Measurements from ENCODE around the gene OLFM3.

DNA sequence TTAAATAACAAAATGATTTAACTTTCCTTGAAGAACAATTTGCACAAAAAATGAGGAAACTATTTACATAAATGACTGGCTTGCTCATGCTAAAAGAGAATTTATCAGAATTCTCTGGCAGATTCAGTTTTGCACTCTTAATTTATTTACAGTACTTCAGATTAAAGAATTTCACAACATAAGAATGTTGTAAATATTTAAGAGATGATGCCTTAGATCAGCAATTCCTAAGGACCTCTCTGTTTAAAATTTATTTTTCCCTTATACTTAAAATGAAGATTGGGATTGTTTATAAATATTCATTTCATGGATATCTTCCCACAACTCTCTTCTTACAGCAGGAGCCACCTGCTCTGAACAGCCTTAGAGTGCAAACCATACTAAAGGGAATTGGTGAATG lies 120.8 kb downstream of the OLFM3 start:
- TF ChIP-seq, protein P1, sequence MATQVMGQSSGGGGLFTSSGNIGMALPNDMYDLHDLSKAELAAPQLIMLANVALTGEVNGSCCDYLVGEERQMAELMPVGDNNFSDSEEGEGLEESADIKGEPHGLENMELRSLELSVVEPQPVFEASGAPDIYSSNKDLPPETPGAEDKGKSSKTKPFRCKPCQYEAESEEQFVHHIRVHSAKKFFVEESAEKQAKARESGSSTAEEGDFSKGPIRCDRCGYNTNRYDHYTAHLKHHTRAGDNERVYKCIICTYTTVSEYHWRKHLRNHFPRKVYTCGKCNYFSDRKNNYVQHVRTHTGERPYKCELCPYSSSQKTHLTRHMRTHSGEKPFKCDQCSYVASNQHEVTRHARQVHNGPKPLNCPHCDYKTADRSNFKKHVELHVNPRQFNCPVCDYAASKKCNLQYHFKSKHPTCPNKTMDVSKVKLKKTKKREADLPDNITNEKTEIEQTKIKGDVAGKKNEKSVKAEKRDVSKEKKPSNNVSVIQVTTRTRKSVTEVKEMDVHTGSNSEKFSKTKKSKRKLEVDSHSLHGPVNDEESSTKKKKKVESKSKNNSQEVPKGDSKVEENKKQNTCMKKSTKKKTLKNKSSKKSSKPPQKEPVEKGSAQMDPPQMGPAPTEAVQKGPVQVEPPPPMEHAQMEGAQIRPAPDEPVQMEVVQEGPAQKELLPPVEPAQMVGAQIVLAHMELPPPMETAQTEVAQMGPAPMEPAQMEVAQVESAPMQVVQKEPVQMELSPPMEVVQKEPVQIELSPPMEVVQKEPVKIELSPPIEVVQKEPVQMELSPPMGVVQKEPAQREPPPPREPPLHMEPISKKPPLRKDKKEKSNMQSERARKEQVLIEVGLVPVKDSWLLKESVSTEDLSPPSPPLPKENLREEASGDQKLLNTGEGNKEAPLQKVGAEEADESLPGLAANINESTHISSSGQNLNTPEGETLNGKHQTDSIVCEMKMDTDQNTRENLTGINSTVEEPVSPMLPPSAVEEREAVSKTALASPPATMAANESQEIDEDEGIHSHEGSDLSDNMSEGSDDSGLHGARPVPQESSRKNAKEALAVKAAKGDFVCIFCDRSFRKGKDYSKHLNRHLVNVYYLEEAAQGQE (IDR thresholded peaks at IDR 0.05; ENCODE audit: unreplicated experiment) = no peak
- TF ChIP-seq, protein P2, sequence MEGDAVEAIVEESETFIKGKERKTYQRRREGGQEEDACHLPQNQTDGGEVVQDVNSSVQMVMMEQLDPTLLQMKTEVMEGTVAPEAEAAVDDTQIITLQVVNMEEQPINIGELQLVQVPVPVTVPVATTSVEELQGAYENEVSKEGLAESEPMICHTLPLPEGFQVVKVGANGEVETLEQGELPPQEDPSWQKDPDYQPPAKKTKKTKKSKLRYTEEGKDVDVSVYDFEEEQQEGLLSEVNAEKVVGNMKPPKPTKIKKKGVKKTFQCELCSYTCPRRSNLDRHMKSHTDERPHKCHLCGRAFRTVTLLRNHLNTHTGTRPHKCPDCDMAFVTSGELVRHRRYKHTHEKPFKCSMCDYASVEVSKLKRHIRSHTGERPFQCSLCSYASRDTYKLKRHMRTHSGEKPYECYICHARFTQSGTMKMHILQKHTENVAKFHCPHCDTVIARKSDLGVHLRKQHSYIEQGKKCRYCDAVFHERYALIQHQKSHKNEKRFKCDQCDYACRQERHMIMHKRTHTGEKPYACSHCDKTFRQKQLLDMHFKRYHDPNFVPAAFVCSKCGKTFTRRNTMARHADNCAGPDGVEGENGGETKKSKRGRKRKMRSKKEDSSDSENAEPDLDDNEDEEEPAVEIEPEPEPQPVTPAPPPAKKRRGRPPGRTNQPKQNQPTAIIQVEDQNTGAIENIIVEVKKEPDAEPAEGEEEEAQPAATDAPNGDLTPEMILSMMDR (conservative IDR thresholded peaks at IDR 0.05; ENCODE audit: low read depth in 2 of 2) = no peak
- TF ChIP-seq POLR2AphosphoS5 (IDR thresholded peaks at IDR 0.05; ENCODE audit: low read depth) (no peak), EZH2 (IDR thresholded peaks at IDR 0.05; ENCODE audit: low read depth, unreplicated experiment) (no peak), CREB1 (CRISPR knock-in tag; IDR thresholded peaks at IDR 0.05; ENCODE audit: low read depth) (no peak), JUNB (IDR thresholded peaks at IDR 0.05; ENCODE audit: unreplicated experiment) (no peak), STAT1 (IDR thresholded peaks at IDR 0.05; ENCODE audit: unreplicated experiment) (no peak), EZH2phosphoT487 (IDR thresholded peaks at IDR 0.05; ENCODE audit: unreplicated experiment) (no peak), NANOG (IDR thresholded peaks at IDR 0.05; ENCODE audit: borderline replicate concordance) (no peak), ZNF331 (CRISPR knock-in tag; IDR thresholded peaks at IDR 0.05; ENCODE audit: low read depth) (no peak)
- TF ChIP-seq, protein P3, sequence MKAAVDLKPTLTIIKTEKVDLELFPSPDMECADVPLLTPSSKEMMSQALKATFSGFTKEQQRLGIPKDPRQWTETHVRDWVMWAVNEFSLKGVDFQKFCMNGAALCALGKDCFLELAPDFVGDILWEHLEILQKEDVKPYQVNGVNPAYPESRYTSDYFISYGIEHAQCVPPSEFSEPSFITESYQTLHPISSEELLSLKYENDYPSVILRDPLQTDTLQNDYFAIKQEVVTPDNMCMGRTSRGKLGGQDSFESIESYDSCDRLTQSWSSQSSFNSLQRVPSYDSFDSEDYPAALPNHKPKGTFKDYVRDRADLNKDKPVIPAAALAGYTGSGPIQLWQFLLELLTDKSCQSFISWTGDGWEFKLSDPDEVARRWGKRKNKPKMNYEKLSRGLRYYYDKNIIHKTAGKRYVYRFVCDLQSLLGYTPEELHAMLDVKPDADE (IDR thresholded peaks at IDR 0.05) = no peak
